GM19463 (cell line): ENCODE results near the gene OR12D1.

Source experiments
- ATAC-seq: cut with Tn5 transposase; IDR thresholded peaks from one replicate; pipeline ENCODE4 v1.9.1; 2021; ENCODE audit warnings: mild to moderate bottlenecking, moderate library complexity; ENCODE audit not compliant: unreplicated experiment

Gene OR12D1

GRCh38 chr6:29465279-29465678 lies 50.6 kb downstream of the OR12D1 start:
- no peak for ATAC-seq

- no peak for ATAC-seq
These were observed 51.1 kb downstream of the OR12D1 start for GRCh38 chr6:29465801-29466200.

- no peak for ATAC-seq
These were observed 51.5 kb downstream of the OR12D1 start for GRCh38 chr6:29466241-29466640.
